ENCODE measurements around the gene PRRT1B. TPM values are rescaled to one million over a fixed set of nuclear protein-coding genes. Genes with fewer than 3 reads are reported as not detected.

PRRT1B gene
- total RNA-seq, 4 donors from 2014 or later: not detected

- TF ChIP-seq POLR2AphosphoS5 (IDR thresholded peaks at IDR 0.05): no peak
- no peak for TF ChIP-seq EP300 (IDR thresholded peaks at IDR 0.05)
- TF ChIP-seq POLR2A (IDR thresholded peaks at IDR 0.05): no peak
- TF ChIP-seq CTCF (IDR thresholded peaks at IDR 0.05): no peak
- H3K4me1 ChIP-seq: peaks cover 0 to 14% (median 0%) of the 10 kb centered on the region in 3 donors
- 49 to 60% methylated on average over 7 to 9 of the region's 15 CpGs for WGBS, 2 donors (ENCODE audit: low coverage in 1 of 2)
- no peak overlapping the region for H3K4me3 ChIP-seq
- H3K27ac ChIP-seq: no peak overlapping the region
- no peaks in the 10 kb centered on the region for H3K27me3 ChIP-seq
- no peaks in the 10 kb centered on the region for H3K9me3 ChIP-seq
- H3K36me3 ChIP-seq: peaks cover 0 to 93% of the 10 kb centered on the region in 2 donors
- no peak for ATAC-seq
Measured at GRCh38 chr9:131593091-131593820, 47.9 kb downstream of the PRRT1B start.

- H3K27ac ChIP-seq: no peak overlapping the region
- H3K4me1 ChIP-seq: peaks cover 0 to 14% (median 0%) of the 10 kb centered on the region in 3 donors
- H3K36me3 ChIP-seq: peaks cover 0 to 93% of the 10 kb centered on the region in 2 donors
- TF ChIP-seq POLR2AphosphoS5 (IDR thresholded peaks at IDR 0.05): no peak
- no peak for TF ChIP-seq POLR2A (IDR thresholded peaks at IDR 0.05)
- TF ChIP-seq EP300 (IDR thresholded peaks at IDR 0.05): no peak
- no peak for TF ChIP-seq CTCF (IDR thresholded peaks at IDR 0.05)
- no peaks in the 10 kb centered on the region for H3K9me3 ChIP-seq
- no peak overlapping the region for H3K4me3 ChIP-seq
- H3K27me3 ChIP-seq: no peaks in the 10 kb centered on the region
- WGBS, 2 donors (ENCODE audit: low coverage in 1 of 2): 60% methylated on average over 2 of the region's 21 CpGs; no CpG with 5 or more reads in 1 of the 2 donors
- no peak for ATAC-seq
Measured at GRCh38 chr9:131593936-131594665, 48.8 kb downstream of the PRRT1B start.

GRCh38 chr9:131594906-131595665, 49.8 kb downstream of the PRRT1B start:
- no peak for ATAC-seq
- peaks cover 0 to 93% of the 10 kb centered on the region in 2 donors for H3K36me3 ChIP-seq
- TF ChIP-seq POLR2AphosphoS5 (IDR thresholded peaks at IDR 0.05): no peak
- TF ChIP-seq EP300 (IDR thresholded peaks at IDR 0.05): no peak
- TF ChIP-seq CTCF (IDR thresholded peaks at IDR 0.05): no peak
- no peak for TF ChIP-seq POLR2A (IDR thresholded peaks at IDR 0.05)
- peaks cover 0 to 14% (median 0%) of the 10 kb centered on the region in 3 donors for H3K4me1 ChIP-seq
- H3K27me3 ChIP-seq: no peaks in the 10 kb centered on the region
- H3K4me3 ChIP-seq: no peak overlapping the region
- WGBS, 2 donors (ENCODE audit: low coverage in 1 of 2): 69 to 79% methylated on average over 7 to 8 of the region's 20 CpGs
- no peak overlapping the region for H3K27ac ChIP-seq
- no peaks in the 10 kb centered on the region for H3K9me3 ChIP-seq

GRCh38 chr9:131595696-131596429, 50.5 kb downstream of the PRRT1B start:
- peaks cover 0 to 93% of the 10 kb centered on the region in 2 donors for H3K36me3 ChIP-seq
- 68 to 75% methylated on average over 3 to 4 of the region's 20 CpGs for WGBS, 2 donors (ENCODE audit: low coverage in 1 of 2)
- no peak for ATAC-seq
- TF ChIP-seq CTCF (IDR thresholded peaks at IDR 0.05) (no peak), POLR2A (IDR thresholded peaks at IDR 0.05) (no peak), EP300 (IDR thresholded peaks at IDR 0.05) (no peak), POLR2AphosphoS5 (IDR thresholded peaks at IDR 0.05) (no peak)
- peaks cover 0 to 11% (median 0%) of the 10 kb centered on the region in 3 donors for H3K4me1 ChIP-seq
- no peaks in the 10 kb centered on the region for H3K27me3 ChIP-seq
- no peak overlapping the region for H3K27ac ChIP-seq
- H3K9me3 ChIP-seq: no peaks in the 10 kb centered on the region
- no peak overlapping the region for H3K4me3 ChIP-seq

All from gastroesophageal sphincter (tissue), 4 donors.